KMS-11 (cell line): Measurements from ENCODE around the gene OVAAL.

Source experiments
- H2AFZ ChIP-seq: fragments of 200-600 bp; sonication (generic); 2 replicates; pipeline ENCODE4 v1.6.1; 2016; ENCODE audit warnings: antibody characterized with exemption, mixed run types, low read depth
- H3K27ac ChIP-seq: fragments of 200-600 bp; sonication (generic); 2 replicates; pipeline ENCODE4 v1.6.1; 2016; ENCODE audit warnings: mild to moderate bottlenecking, mixed run types
- H3K27me3 ChIP-seq: fragments of 200-600 bp; sonication (generic); 2 replicates; pipeline ENCODE4 v1.6.1; 2017; ENCODE audit warnings: mild to moderate bottlenecking, low read depth, mixed run types, moderate library complexity; ENCODE audit not compliant: insufficient read depth
- H3K36me3 ChIP-seq: fragments of 200-600 bp; sonication (generic); 2 replicates; pipeline ENCODE4 v1.6.1; 2017; ENCODE audit warnings: mild to moderate bottlenecking, mixed run types; ENCODE audit not compliant: insufficient read depth
- H3K4me1 ChIP-seq: fragments of 200-600 bp; sonication (generic); 2 replicates; pipeline ENCODE4 v1.6.1; 2016; ENCODE audit warnings: mild to moderate bottlenecking, low read depth, mixed run types; ENCODE audit not compliant: poor library complexity, severe bottlenecking
- H3K4me2 ChIP-seq: fragments of 200-600 bp; sonication (generic); 2 replicates; pipeline ENCODE4 v1.7.0; 2016; ENCODE audit warnings: mild to moderate bottlenecking, mixed run types
- H3K4me3 ChIP-seq: fragments of 200-600 bp; sonication (generic); IDR thresholded peaks from 2 replicates; pipeline ENCODE4 v1.6.1; 2017; ENCODE audit warnings: low read depth, low read length, mixed read lengths; ENCODE audit not compliant: insufficient read depth
- H3K79me2 ChIP-seq: fragments of 200-600 bp; sonication (generic); 2 replicates; pipeline ENCODE4 v1.6.1; 2016; ENCODE audit warnings: low read depth, mixed run types; ENCODE audit not compliant: insufficient read depth
- H3K9ac ChIP-seq: fragments of 200-600 bp; sonication (generic); 2 replicates; pipeline ENCODE4 v1.6.1; 2016; ENCODE audit warnings: mild to moderate bottlenecking, mixed run types
- H4K20me1 ChIP-seq: fragments of 200-600 bp; sonication (generic); 2 replicates; pipeline ENCODE4 v1.6.1; 2016; ENCODE audit warnings: mild to moderate bottlenecking, mixed run types; ENCODE audit not compliant: insufficient read depth
- TF ChIP-seq, protein P1 (sequence below): fragments of 200-600 bp; sonication (generic); conservative IDR thresholded peaks from 2 replicates; pipeline ENCODE4 v1.6.1; 2017; ENCODE audit warnings: low read depth, mild to moderate bottlenecking, antibody characterized with exemption, low read length, moderate library complexity, mixed read lengths

The OVAAL gene

DNA sequence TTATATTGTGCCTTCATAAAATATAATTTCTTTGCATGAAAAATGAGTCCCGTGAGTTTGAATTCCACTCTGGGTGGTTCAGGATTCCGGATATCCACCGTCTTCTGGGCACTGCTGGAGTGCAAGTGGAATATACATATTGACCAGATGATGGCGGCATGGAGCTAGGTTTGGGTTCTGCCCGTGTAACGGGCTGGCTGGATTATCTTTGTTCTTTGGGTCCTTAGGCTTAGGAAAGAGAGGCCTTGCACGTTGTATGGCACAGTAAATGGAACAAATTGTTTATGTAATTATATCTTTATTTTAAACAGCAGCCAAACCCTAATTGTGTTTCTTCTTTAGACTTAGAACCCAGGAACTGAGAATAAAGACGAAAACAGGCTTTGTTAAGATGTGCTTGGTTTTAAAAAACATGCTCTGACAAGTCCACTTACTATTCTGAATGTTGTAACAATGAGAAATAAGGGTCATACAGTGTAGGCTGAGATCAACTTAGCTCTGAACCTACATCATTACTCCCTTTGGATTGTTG lies 42.8 kb upstream of the OVAAL start:
- Histone ChIP-seq H3K9ac (no peak overlapping the region), H3K36me3 (no peaks in the 10 kb centered on the region), H2AFZ (peak overlapping the region; percentile 11), H3K27me3 (no peaks in the 10 kb centered on the region), H4K20me1 (no peaks in the 10 kb centered on the region), H3K4me1 (peaks cover 7% of the 10 kb centered on the region), H3K79me2 (no peaks in the 10 kb centered on the region), H3K4me3 (no peak overlapping the region), H3K27ac (no peak overlapping the region), H3K4me2 (no peak overlapping the region; the same call in 1 of the 2 replicates)
- TF ChIP-seq, protein P1, sequence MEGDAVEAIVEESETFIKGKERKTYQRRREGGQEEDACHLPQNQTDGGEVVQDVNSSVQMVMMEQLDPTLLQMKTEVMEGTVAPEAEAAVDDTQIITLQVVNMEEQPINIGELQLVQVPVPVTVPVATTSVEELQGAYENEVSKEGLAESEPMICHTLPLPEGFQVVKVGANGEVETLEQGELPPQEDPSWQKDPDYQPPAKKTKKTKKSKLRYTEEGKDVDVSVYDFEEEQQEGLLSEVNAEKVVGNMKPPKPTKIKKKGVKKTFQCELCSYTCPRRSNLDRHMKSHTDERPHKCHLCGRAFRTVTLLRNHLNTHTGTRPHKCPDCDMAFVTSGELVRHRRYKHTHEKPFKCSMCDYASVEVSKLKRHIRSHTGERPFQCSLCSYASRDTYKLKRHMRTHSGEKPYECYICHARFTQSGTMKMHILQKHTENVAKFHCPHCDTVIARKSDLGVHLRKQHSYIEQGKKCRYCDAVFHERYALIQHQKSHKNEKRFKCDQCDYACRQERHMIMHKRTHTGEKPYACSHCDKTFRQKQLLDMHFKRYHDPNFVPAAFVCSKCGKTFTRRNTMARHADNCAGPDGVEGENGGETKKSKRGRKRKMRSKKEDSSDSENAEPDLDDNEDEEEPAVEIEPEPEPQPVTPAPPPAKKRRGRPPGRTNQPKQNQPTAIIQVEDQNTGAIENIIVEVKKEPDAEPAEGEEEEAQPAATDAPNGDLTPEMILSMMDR = peak; percentile 91

DNA sequence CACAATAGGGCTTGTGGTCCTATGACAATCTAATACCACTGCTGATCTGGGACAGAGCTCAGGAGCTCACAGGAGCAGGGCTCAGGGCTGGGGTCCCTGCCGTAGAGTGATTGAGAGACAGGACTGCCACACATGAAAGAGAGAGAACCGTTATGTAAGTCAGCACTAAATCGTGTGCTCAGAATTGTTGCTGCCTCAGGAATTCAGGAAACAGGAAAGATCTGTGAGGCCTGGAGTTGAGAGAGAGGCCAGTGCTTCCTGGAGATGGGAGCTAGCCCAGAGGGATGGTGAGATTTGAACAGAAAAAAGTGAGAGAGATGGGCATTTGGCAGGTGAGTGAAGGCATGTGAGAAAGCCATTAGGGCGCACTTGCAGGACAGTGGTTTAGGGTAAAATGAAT lies 38.9 kb upstream of the OVAAL start:
- TF ChIP-seq, protein P1 = no peak
- Histone ChIP-seq H3K79me2 (no peaks in the 10 kb centered on the region), H3K4me3 (no peak overlapping the region), H3K27ac (no peak overlapping the region), H3K4me2 (no peak overlapping the region), H3K4me1 (peaks cover 7% of the 10 kb centered on the region), H3K36me3 (no peaks in the 10 kb centered on the region), H2AFZ (no peak overlapping the region), H3K9ac (no peak overlapping the region), H4K20me1 (no peaks in the 10 kb centered on the region), H3K27me3 (no peaks in the 10 kb centered on the region)

DNA sequence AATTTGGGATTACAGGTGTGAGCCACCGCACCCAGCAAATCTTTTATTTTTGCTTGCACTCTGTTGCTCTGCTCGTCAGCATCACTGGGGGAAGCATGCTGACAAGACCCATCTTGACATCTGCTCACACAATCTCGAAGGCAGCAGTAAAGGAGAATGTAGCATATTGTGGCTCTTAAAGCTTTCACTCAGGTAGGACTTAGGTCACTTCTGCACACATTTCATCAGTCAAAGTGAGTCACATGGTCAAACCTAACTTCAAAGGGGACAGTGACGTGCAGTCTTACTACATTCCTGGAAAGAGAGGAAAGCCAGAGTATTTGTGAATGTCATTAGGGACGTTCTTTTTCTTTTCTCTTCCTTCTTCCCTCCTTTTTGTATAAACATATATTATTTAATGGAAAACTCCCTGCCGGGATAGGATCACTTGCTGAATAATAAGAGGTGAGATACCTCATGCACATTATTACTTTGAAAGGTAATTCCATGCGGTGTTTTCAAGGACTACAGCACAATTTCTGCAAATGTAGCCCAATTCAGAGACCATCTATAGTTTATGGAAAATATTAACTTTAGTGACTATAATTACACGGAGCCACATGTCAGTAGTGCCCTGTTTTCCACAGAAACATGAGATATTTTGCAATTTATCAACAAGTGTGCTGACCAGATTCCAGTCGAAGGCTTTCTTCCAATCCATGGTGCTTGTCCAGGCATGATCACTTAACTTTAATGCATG lies 37.1 kb upstream of the OVAAL start:
- Histone ChIP-seq H2AFZ (no peak overlapping the region), H3K27ac (no peak overlapping the region), H3K4me2 (no peak overlapping the region), H3K4me3 (no peak overlapping the region), H4K20me1 (no peaks in the 10 kb centered on the region), H3K4me1 (no peaks in the 10 kb centered on the region), H3K79me2 (no peaks in the 10 kb centered on the region), H3K9ac (no peak overlapping the region), H3K27me3 (no peaks in the 10 kb centered on the region), H3K36me3 (no peaks in the 10 kb centered on the region)
- TF ChIP-seq, protein P1 = no peak

DNA sequence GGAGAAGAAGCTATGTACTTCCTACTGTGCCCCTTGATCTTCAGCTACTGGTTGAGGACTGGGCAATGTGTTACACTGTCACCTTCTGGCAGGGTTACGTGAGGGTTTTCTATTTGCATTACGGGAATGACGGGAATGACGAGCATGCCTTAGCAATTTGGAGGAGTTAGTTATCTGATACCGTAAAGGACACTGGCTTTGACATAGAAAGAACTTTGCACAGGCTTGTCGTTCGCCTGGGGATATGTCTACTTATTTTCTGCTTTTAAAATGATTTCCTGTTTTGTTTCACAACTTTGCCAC lies 36.6 kb upstream of the OVAAL start:
- no peaks in the 10 kb centered on the region for H3K27me3 ChIP-seq
- no peak overlapping the region for H3K9ac ChIP-seq
- no peaks in the 10 kb centered on the region for H3K36me3 ChIP-seq
- H3K79me2 ChIP-seq = no peaks in the 10 kb centered on the region
- H2AFZ ChIP-seq = no peak overlapping the region
- H3K4me2 ChIP-seq = no peak overlapping the region
- H3K27ac ChIP-seq = no peak overlapping the region
- no peaks in the 10 kb centered on the region for H3K4me1 ChIP-seq
- TF ChIP-seq, protein P1 = no peak
- no peaks in the 10 kb centered on the region for H4K20me1 ChIP-seq
- H3K4me3 ChIP-seq = no peak overlapping the region
